ENCODE data around the gene HNMT. TPM values are rescaled to one million over a fixed set of nuclear protein-coding genes. Genes with fewer than 3 reads are reported as not detected.

The HNMT gene
- total and polyA plus RNA-seq, 2 donors (not counting 1 experiment from before 2014, with no cell fraction given) = 0.24 TPM; not detected in 1

DNA sequence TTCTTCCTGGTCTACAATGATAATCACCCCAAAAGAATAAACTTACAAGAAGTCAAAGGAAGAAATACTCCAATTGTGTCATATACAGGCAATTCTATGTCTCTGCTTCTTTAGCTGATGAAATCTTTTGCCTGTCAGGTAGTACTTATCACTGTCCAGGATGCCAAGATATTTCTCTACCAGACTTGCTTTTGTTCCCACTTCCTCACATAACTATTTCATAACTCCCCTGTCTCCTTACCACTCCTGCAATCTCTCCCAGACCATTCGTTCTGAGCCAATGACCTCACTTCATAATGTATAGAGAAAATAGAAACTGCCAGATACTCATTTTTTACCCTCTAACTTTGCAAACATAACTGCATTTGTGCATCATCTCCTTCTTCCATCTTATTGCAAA, 39.1 kb downstream of the HNMT start:
- no CpG with 5 or more reads among the region's 1 CpG for WGBS (ENCODE audit: insufficient coverage)
- H3K4me1 Mint-ChIP-seq = no peaks in the 10 kb centered on the region

DNA sequence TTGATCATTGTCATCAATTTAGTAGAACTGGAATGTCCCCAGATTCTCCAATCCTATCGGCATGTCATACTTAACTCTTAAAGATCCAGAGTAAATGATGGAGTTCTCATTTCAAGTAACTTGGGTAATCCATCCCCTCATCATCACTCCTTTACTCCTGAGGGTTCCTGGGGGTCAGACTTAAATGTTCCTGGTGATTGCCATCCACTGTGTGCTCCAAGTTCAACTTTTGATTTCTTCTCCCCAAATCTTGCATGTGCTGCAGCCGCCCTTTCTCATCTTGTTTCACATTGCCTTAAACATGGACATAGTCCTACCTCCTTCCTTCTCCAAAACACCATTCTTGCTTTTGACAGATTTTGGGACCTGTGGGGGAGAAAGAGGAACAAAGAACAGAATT, 43.2 kb downstream of the HNMT start:
- H3K4me1 ChIP-seq (ENCODE audit: control insufficient read depth in 2 of 2, insufficient read depth in 2 of 2, low read length in 2 of 2) = no peaks in the 10 kb centered on the region
- ChIA-PET POLR2A (no interaction called here), CTCF (no interaction called here)
- no peak overlapping the region for H3K27ac Mint-ChIP-seq
- no peaks in the 10 kb centered on the region for H3K4me1 Mint-ChIP-seq
- no peak overlapping the region for H3K4me2 ChIP-seq (replicated peaks; ENCODE audit: low read depth, low read length, poor library complexity, severe bottlenecking)
- no peak overlapping the region for H3K9ac ChIP-seq (ENCODE audit: low read length)
- no peak overlapping the region for H2AFZ ChIP-seq (ENCODE audit: insufficient read depth, low read depth, low read length, poor library complexity, severe bottlenecking)
- no peak for TF ChIP-seq EZH2 (IDR thresholded peaks at IDR 0.05; ENCODE audit: borderline replicate concordance, insufficient read depth, low read depth, low read length, poor library complexity, severe bottlenecking)
- TF ChIP-seq, protein P1, sequence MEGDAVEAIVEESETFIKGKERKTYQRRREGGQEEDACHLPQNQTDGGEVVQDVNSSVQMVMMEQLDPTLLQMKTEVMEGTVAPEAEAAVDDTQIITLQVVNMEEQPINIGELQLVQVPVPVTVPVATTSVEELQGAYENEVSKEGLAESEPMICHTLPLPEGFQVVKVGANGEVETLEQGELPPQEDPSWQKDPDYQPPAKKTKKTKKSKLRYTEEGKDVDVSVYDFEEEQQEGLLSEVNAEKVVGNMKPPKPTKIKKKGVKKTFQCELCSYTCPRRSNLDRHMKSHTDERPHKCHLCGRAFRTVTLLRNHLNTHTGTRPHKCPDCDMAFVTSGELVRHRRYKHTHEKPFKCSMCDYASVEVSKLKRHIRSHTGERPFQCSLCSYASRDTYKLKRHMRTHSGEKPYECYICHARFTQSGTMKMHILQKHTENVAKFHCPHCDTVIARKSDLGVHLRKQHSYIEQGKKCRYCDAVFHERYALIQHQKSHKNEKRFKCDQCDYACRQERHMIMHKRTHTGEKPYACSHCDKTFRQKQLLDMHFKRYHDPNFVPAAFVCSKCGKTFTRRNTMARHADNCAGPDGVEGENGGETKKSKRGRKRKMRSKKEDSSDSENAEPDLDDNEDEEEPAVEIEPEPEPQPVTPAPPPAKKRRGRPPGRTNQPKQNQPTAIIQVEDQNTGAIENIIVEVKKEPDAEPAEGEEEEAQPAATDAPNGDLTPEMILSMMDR (IDR thresholded peaks at IDR 0.05) = no peak
- H3K4me3 ChIP-seq (ENCODE audit: control extremely low read depth in 1 of 5, extremely low read depth in 1 of 5, insufficient read depth in 1 of 5, low read depth in 2 of 5, low read length in 4 of 5) = no peak overlapping the region
- H3K27ac ChIP-seq (ENCODE audit: low read length in 2 of 2) = no peak overlapping the region
- H3K9me3 Mint-ChIP-seq (ENCODE audit: insufficient read depth) = no peaks in the 10 kb centered on the region
- no CpG with 5 or more reads among the region's 2 CpGs for WGBS (ENCODE audit: insufficient coverage)
- H3K4me3 Mint-ChIP-seq = no peak overlapping the region
- intact Hi-C loops (cut with micrococcal nuclease) = no loop called here
- H4K20me1 ChIP-seq (ENCODE audit: control insufficient read depth, insufficient read depth, low read length, poor library complexity, severe bottlenecking) = no peaks in the 10 kb centered on the region
- H3K27me3 ChIP-seq (replicated peaks in 1 of 4; ENCODE audit: control extremely low read depth in 1 of 4, control insufficient read depth in 3 of 4, insufficient read depth in 4 of 4, low read length in 3 of 4) = no peaks in the 10 kb centered on the region
- H3K9me3 ChIP-seq (ENCODE audit: control extremely low read depth in 1 of 3, control insufficient read depth in 2 of 3, insufficient read depth in 1 of 3, low read length in 2 of 3) = no peaks in the 10 kb centered on the region
- no peaks in the 10 kb centered on the region for H3K79me2 ChIP-seq (ENCODE audit: control insufficient read depth, insufficient read depth, low read length)
- H3K36me3 ChIP-seq (replicated peaks in 1 of 2; ENCODE audit: control extremely low read depth in 1 of 2, control insufficient read depth in 1 of 2, extremely low read depth in 1 of 2, insufficient read depth in 2 of 2, low read length in 1 of 2) = no peaks in the 10 kb centered on the region
- DNase-seq (no peak), ATAC-seq (ENCODE audit: low read depth) (no peak)
- no peaks in the 10 kb centered on the region for H3K27me3 Mint-ChIP-seq

More for the DNA sequence above, 39.1 kb downstream of the HNMT start:
- H3K79me2 ChIP-seq (ENCODE audit: control insufficient read depth, insufficient read depth, low read length) = no peaks in the 10 kb centered on the region
- no peak overlapping the region for H3K4me2 ChIP-seq (replicated peaks; ENCODE audit: low read depth, low read length, poor library complexity, severe bottlenecking)
- ChIA-PET POLR2A (no interaction called here), CTCF (no interaction called here)
- no peak overlapping the region for H3K27ac ChIP-seq (ENCODE audit: low read length in 2 of 2)
- no peak overlapping the region for H2AFZ ChIP-seq (ENCODE audit: insufficient read depth, low read depth, low read length, poor library complexity, severe bottlenecking)
- no peaks in the 10 kb centered on the region for H3K9me3 Mint-ChIP-seq (ENCODE audit: insufficient read depth)
- H3K9me3 ChIP-seq (ENCODE audit: control extremely low read depth in 1 of 3, control insufficient read depth in 2 of 3, insufficient read depth in 1 of 3, low read length in 2 of 3) = no peaks in the 10 kb centered on the region
- H3K4me3 ChIP-seq (ENCODE audit: control extremely low read depth in 1 of 5, extremely low read depth in 1 of 5, insufficient read depth in 1 of 5, low read depth in 2 of 5, low read length in 4 of 5) = no peak overlapping the region
- TF ChIP-seq EZH2 (IDR thresholded peaks at IDR 0.05; ENCODE audit: borderline replicate concordance, insufficient read depth, low read depth, low read length, poor library complexity, severe bottlenecking) = no peak
- TF ChIP-seq, protein P1 (IDR thresholded peaks at IDR 0.05) = no peak
- no peak overlapping the region for H3K9ac ChIP-seq (ENCODE audit: low read length)
- no peak for ATAC-seq (ENCODE audit: low read depth)
- no peaks in the 10 kb centered on the region for H3K4me1 ChIP-seq (ENCODE audit: control insufficient read depth in 2 of 2, insufficient read depth in 2 of 2, low read length in 2 of 2)
- H3K27ac Mint-ChIP-seq = no peak overlapping the region
- no peaks in the 10 kb centered on the region for H3K36me3 ChIP-seq (replicated peaks in 1 of 2; ENCODE audit: control extremely low read depth in 1 of 2, control insufficient read depth in 1 of 2, extremely low read depth in 1 of 2, insufficient read depth in 2 of 2, low read length in 1 of 2)
- H3K27me3 Mint-ChIP-seq = no peaks in the 10 kb centered on the region
- intact Hi-C loops (cut with micrococcal nuclease) = no loop called here
- no peak overlapping the region for H3K4me3 Mint-ChIP-seq
- no peak for DNase-seq
- no peaks in the 10 kb centered on the region for H4K20me1 ChIP-seq (ENCODE audit: control insufficient read depth, insufficient read depth, low read length, poor library complexity, severe bottlenecking)
- no peaks in the 10 kb centered on the region for H3K27me3 ChIP-seq (replicated peaks in 1 of 4; ENCODE audit: control extremely low read depth in 1 of 4, control insufficient read depth in 3 of 4, insufficient read depth in 4 of 4, low read length in 3 of 4)

All from B cell (primary cell).